ENCODE data around the gene CEP350.

The CEP350 gene

GRCh38 chr1:180150982-180151381 is 196.4 kb downstream of the CEP350 start:
- H3K4me3 ChIP-seq, result no peak overlapping the region
- peaks cover 15% of the 10 kb centered on the region for H3K4me1 ChIP-seq
- no peak for TF ChIP-seq Cebpa-rat (IDR thresholded peaks at IDR 0.05)
- no peaks in the 10 kb centered on the region for H3K36me3 ChIP-seq
- H3K4me2 ChIP-seq, result no peak overlapping the region
- no peak overlapping the region for H3K27ac ChIP-seq
- no peaks in the 10 kb centered on the region for H3K27me3 ChIP-seq
- H3K9me3 ChIP-seq, result no peaks in the 10 kb centered on the region
- H3K9ac ChIP-seq, result no peak overlapping the region
- peaks cover 7% of the 10 kb centered on the region; the same call in 1 of the 2 replicates for H4K20me1 ChIP-seq

GRCh38 chr1:180151508-180151907 is 196.9 kb downstream of the CEP350 start:
- Histone ChIP-seq H3K4me2 (no peak overlapping the region), H3K27ac (no peak overlapping the region), H3K27me3 (no peaks in the 10 kb centered on the region), H4K20me1 (peaks cover 11% of the 10 kb centered on the region; the same call in 1 of the 2 replicates), H3K4me1 (peaks cover 21% of the 10 kb centered on the region), H3K36me3 (no peaks in the 10 kb centered on the region), H3K4me3 (no peak overlapping the region), H3K9me3 (no peaks in the 10 kb centered on the region), H3K9ac (no peak overlapping the region)
- no peak for TF ChIP-seq Cebpa-rat (IDR thresholded peaks at IDR 0.05)

- Histone ChIP-seq H3K36me3 (no peaks in the 10 kb centered on the region), H4K20me1 (peaks cover 22% of the 10 kb centered on the region), H3K9ac (no peak overlapping the region), H3K4me3 (no peak overlapping the region), H3K27ac (no peak overlapping the region), H3K27me3 (no peaks in the 10 kb centered on the region), H3K4me2 (no peak overlapping the region), H3K4me1 (peaks cover 31% of the 10 kb centered on the region), H3K9me3 (no peaks in the 10 kb centered on the region)
- TF ChIP-seq Cebpa-rat (IDR thresholded peaks at IDR 0.05), result no peak
Observed at GRCh38 chr1:180152588-180152987, 198.0 kb downstream of the CEP350 start.

- no peak overlapping the region for H3K4me3 ChIP-seq
- no peaks in the 10 kb centered on the region for H3K9me3 ChIP-seq
- no peaks in the 10 kb centered on the region for H3K27me3 ChIP-seq
- H3K4me1 ChIP-seq, result peaks cover 35% of the 10 kb centered on the region
- H3K27ac ChIP-seq, result no peak overlapping the region
- 0 out of 2 replicates have a peak, but pooled peaks cover 1% of the 10 kb centered on the region for H3K36me3 ChIP-seq
- TF ChIP-seq Cebpa-rat (IDR thresholded peaks at IDR 0.05), result no peak
- H4K20me1 ChIP-seq, result peaks cover 27% of the 10 kb centered on the region
- no peak overlapping the region for H3K9ac ChIP-seq
- H3K4me2 ChIP-seq, result no peak overlapping the region
Observed at GRCh38 chr1:180153032-180153431, 198.4 kb downstream of the CEP350 start.

- peaks cover 36% of the 10 kb centered on the region for H4K20me1 ChIP-seq
- peaks cover 35% of the 10 kb centered on the region for H3K4me1 ChIP-seq
- peak overlapping the region; percentile 93 for H3K9ac ChIP-seq
- H3K27me3 ChIP-seq, result no peaks in the 10 kb centered on the region
- peak overlapping the region; percentile 98 for H3K4me2 ChIP-seq
- TF ChIP-seq Cebpa-rat (IDR thresholded peaks at IDR 0.05), result no peak
- peak overlapping the region; percentile 96 for H3K27ac ChIP-seq
- peaks cover 11% of the 10 kb centered on the region; the same call in 1 of the 2 replicates for H3K36me3 ChIP-seq
- H3K4me3 ChIP-seq, result peak overlapping the region; percentile 83
- H3K9me3 ChIP-seq, result no peaks in the 10 kb centered on the region
Observed at GRCh38 chr1:180154003-180154324, 199.4 kb downstream of the CEP350 start.

GRCh38 chr1:180154325-180155181 is 199.9 kb downstream of the CEP350 start, which contains the start of gene QSOX1:
Gene QSOX1 (plus strand): TSS chr1:180154869. CDS start chr1:180154908, 39 bp downstream.
- peaks cover 13% of the 10 kb centered on the region; the same call in 1 of the 2 replicates for H3K36me3 ChIP-seq
- H3K9me3 ChIP-seq, result no peaks in the 10 kb centered on the region
- H3K4me2 ChIP-seq, result peak within 1 kb of the TSS; percentile 98
- no peak for TF ChIP-seq Cebpa-rat (IDR thresholded peaks at IDR 0.05)
- peaks cover 42% of the 10 kb centered on the region for H4K20me1 ChIP-seq
- H3K9ac ChIP-seq, result peak within 1 kb of the TSS; percentile 93
- peak within 1 kb of the TSS; percentile 96 for H3K27ac ChIP-seq
- peaks cover 35% of the 10 kb centered on the region for H3K4me1 ChIP-seq
- peak within 1 kb of the TSS; percentile 83 for H3K4me3 ChIP-seq
- H3K27me3 ChIP-seq, result no peaks in the 10 kb centered on the region

- Histone ChIP-seq H3K9ac (peak overlapping the region; percentile 84), H3K4me1 (peaks cover 35% of the 10 kb centered on the region), H3K27me3 (no peaks in the 10 kb centered on the region), H3K9me3 (no peaks in the 10 kb centered on the region), H3K4me3 (peak overlapping the region; percentile 83), H3K4me2 (peak overlapping the region; percentile 98), H3K36me3 (peaks cover 13% of the 10 kb centered on the region; the same call in 1 of the 2 replicates), H4K20me1 (peaks cover 44% of the 10 kb centered on the region), H3K27ac (peak overlapping the region; percentile 73)
- TF ChIP-seq Cebpa-rat (IDR thresholded peaks at IDR 0.05), result no peak
Observed at GRCh38 chr1:180155182-180155682, 200.6 kb downstream of the CEP350 start.

GRCh38 chr1:180156201-180156600 is 201.6 kb downstream of the CEP350 start:
- Histone ChIP-seq H3K9ac (no peak overlapping the region), H3K27me3 (no peaks in the 10 kb centered on the region), H3K9me3 (no peaks in the 10 kb centered on the region), H3K4me3 (peak overlapping the region; percentile 83), H3K4me1 (peaks cover 35% of the 10 kb centered on the region), H4K20me1 (peaks cover 44% of the 10 kb centered on the region), H3K4me2 (peak overlapping the region; percentile 98), H3K27ac (no peak overlapping the region), H3K36me3 (peaks cover 13% of the 10 kb centered on the region; the same call in 1 of the 2 replicates)
- no peak for TF ChIP-seq Cebpa-rat (IDR thresholded peaks at IDR 0.05)

- TF ChIP-seq Cebpa-rat (IDR thresholded peaks at IDR 0.05), result no peak
- no peaks in the 10 kb centered on the region for H3K9me3 ChIP-seq
- peaks cover 13% of the 10 kb centered on the region; the same call in 1 of the 2 replicates for H3K36me3 ChIP-seq
- H3K27me3 ChIP-seq, result no peaks in the 10 kb centered on the region
- peaks cover 44% of the 10 kb centered on the region for H4K20me1 ChIP-seq
- H3K27ac ChIP-seq, result no peak overlapping the region
- peak overlapping the region; percentile 98 for H3K4me2 ChIP-seq
- peaks cover 35% of the 10 kb centered on the region for H3K4me1 ChIP-seq
- H3K9ac ChIP-seq, result no peak overlapping the region
- H3K4me3 ChIP-seq, result 0 out of 2 replicates have a peak overlapping the region, but pooled peaks have one; percentile 83
Observed at GRCh38 chr1:180156631-180157091, 202.1 kb downstream of the CEP350 start.

- Histone ChIP-seq H3K9ac (no peak overlapping the region), H3K4me2 (peak overlapping the region; percentile 98)
- no peak for TF ChIP-seq Cebpa-rat (IDR thresholded peaks at IDR 0.05)
Observed at GRCh38 chr1:180157108-180157507, 202.5 kb downstream of the CEP350 start.

More at GRCh38 chr1:180157108-180157507, 202.5 kb downstream of the CEP350 start:
- Histone ChIP-seq H3K4me1 (peaks cover 35% of the 10 kb centered on the region), H3K36me3 (peaks cover 13% of the 10 kb centered on the region; the same call in 1 of the 2 replicates), H4K20me1 (peaks cover 44% of the 10 kb centered on the region), H3K9me3 (no peaks in the 10 kb centered on the region), H3K4me3 (no peak overlapping the region), H3K27ac (no peak overlapping the region), H3K27me3 (no peaks in the 10 kb centered on the region)

Data from BLaER1 (cell line).